Measurements from ENCODE around the gene AP2M1. TPM values are rescaled to one million over a fixed set of nuclear protein-coding genes. Genes with fewer than 3 reads are reported as not detected.

The AP2M1 gene
- total RNA-seq, 2 donors from 2014 or later: 278 to 314 TPM

Other genes with a start within 250 kb of the AP2M1 start
- 10 to 100 TPM; 40.2 to 69.2 TPM for gene ABCC5, start 157.0 kb upstream of the AP2M1 start, total RNA-seq
- gene HTR3D, start 143.1 kb upstream of the AP2M1 start, total RNA-seq: not detected
- gene HTR3C, start 121.8 kb upstream of the AP2M1 start, total RNA-seq: not detected
- gene HTR3E, start 77.8 kb upstream of the AP2M1 start, total RNA-seq: not detected
- gene EIF2B5, start 39.5 kb upstream of the AP2M1 start, total RNA-seq: 10 to 100 TPM; 29.1 to 30.5 TPM
- gene DVL3, start 19.5 kb upstream of the AP2M1 start, total RNA-seq: 10 to 100 TPM; 42.6 to 66.2 TPM
- gene ABCF3, start 11.3 kb downstream of the AP2M1 start, total RNA-seq: 10 to 100 TPM; 54.4 to 78.2 TPM
- not detected for gene VWA5B2, start 54.7 kb downstream of the AP2M1 start, total RNA-seq
- 10 to 100 TPM; 23.2 to 28.2 TPM for gene ALG3, start 74.1 kb downstream of the AP2M1 start, total RNA-seq
- gene EEF1AKMT4, start 74.8 kb downstream of the AP2M1 start, total RNA-seq: 1 to 10 TPM; 1.9 to 3.1 TPM
- gene CAMK2N2, start 86.7 kb downstream of the AP2M1 start, total RNA-seq: under 1 TPM in 1 of 2 donors, not detected in 1; 0.18 TPM
- gene ECE2, start 101.2 kb downstream of the AP2M1 start, total RNA-seq: 1 to 10 TPM in 1 of 2 donors, not detected in 1; 1.1 TPM
- gene PSMD2, start 124.4 kb downstream of the AP2M1 start, total RNA-seq: 100 to 1,000 TPM; 176 to 217 TPM
- 100 to 1,000 TPM; 229 to 275 TPM for gene EIF4G1, start 139.8 kb downstream of the AP2M1 start, total RNA-seq
- 10 to 100 TPM; 21.0 to 31.1 TPM for gene FAM131A, start 162.7 kb downstream of the AP2M1 start, total RNA-seq
- 1 to 10 TPM; 2.3 to 2.6 TPM for gene CLCN2, start 186.8 kb downstream of the AP2M1 start, total RNA-seq
- gene POLR2H, start 186.9 kb downstream of the AP2M1 start, total RNA-seq: 10 to 100 TPM; 26.8 to 34.4 TPM
- under 1 TPM; 0.50 to 0.58 TPM for gene THPO, start 203.4 kb downstream of the AP2M1 start, total RNA-seq
- 10 to 100 TPM in 1 of 2 donors, 1 to 10 TPM in 1; 7.2 to 12.2 TPM for gene CHRD, start 205.2 kb downstream of the AP2M1 start, total RNA-seq